ENCODE data around the gene BEAN1. TPM values are rescaled to one million over a fixed set of nuclear protein-coding genes. Genes with fewer than 3 reads are reported as not detected.

Gene BEAN1
- total RNA-seq, 1 experiment from 2014 or later: 0.61 TPM

DNA sequence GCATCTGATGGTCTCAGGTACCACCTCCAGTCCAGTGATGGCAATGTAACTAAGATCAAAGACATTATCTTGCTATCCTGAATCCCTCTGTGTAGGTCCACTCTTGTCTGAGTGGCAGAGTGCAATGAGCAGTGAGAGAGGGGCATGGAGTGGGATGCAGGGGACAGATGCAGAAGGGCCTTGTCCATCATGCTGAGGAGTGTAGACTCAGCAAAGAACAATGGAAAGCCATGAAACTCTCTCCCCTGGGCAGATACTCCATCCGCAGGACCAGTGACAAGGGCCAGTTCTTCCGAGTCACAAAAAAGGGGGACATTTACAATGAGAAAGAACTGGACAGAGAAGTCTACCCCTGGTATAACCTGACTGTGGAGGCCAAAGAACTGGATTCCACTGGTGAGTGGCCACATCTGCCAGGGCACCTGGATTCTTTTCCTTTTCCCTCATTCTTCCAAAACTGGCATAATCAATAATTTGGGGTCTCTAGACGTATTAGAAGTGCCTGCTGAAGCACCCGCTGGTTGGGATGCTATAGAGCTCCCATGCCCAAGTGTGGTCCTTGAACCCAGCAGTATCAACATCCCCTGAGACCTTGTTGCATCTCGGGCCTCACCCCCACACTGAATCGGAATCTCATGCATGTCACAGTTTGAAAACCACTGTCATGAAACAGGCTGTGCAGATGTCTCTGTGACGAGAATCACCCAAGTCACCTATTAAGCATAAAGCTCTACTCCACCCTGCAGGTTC, 31.1 kb upstream of the BEAN1 start:
- POLR2A ChIA-PET: no interaction called here
- RAD21 ChIA-PET (ENCODE audit: low non-redundant PET in 1 of 2, low total read pairs in 2 of 2, uncharacterized antibody in 2 of 2, unreplicated experiment in 2 of 2): no interaction called here
- Histone ChIP-seq H3K4me3 (replicated peaks in 1 of 2; ENCODE audit: low read depth in 1 of 2, low read length in 2 of 2) (no peak overlapping the region), H3K4me2 (ENCODE audit: low read length) (no peak overlapping the region), H3K27ac (ENCODE audit: low read depth, low read length) (no peak overlapping the region), H3K27me3 (ENCODE audit: insufficient read depth, low read length) (no peaks in the 10 kb centered on the region; the same call in 1 of the 2 replicates), H2AFZ (ENCODE audit: low read depth, low read length, poor library complexity, severe bottlenecking) (no peak overlapping the region), H4K20me1 (ENCODE audit: insufficient read depth) (no peaks in the 10 kb centered on the region), H3K79me2 (ENCODE audit: insufficient read depth, low read length) (no peaks in the 10 kb centered on the region), H3K9me3 (ENCODE audit: control insufficient read depth in 1 of 2, insufficient read depth in 1 of 2, low read depth in 1 of 2, low read length in 2 of 2) (no peaks in the 10 kb centered on the region), H3K4me1 (ENCODE audit: control insufficient read depth in 1 of 2, insufficient read depth in 2 of 2, low read length in 2 of 2) (no peaks in the 10 kb centered on the region), H3K9me2 (ENCODE audit: insufficient read depth) (no peaks in the 10 kb centered on the region), H3K36me3 (ENCODE audit: control insufficient read depth in 1 of 2, insufficient read depth in 2 of 2, low read length in 2 of 2) (no peaks in the 10 kb centered on the region), H3K9ac (ENCODE audit: low read length) (no peak overlapping the region)
- CTCF ChIA-PET: interaction anchor here (1.1 to 1.5 kb wide), 3 partner anchors 9 to 38 kb away, joined by 3 to 6 read pairs (median 3); no protein-coding TSS in a partner anchor
- TF ChIP-seq POLR2A (IDR thresholded peaks at IDR 0.05; ENCODE audit: borderline replicate concordance, extremely low read depth, insufficient read depth, insufficient read length): no peak
- TF ChIP-seq, protein P1, sequence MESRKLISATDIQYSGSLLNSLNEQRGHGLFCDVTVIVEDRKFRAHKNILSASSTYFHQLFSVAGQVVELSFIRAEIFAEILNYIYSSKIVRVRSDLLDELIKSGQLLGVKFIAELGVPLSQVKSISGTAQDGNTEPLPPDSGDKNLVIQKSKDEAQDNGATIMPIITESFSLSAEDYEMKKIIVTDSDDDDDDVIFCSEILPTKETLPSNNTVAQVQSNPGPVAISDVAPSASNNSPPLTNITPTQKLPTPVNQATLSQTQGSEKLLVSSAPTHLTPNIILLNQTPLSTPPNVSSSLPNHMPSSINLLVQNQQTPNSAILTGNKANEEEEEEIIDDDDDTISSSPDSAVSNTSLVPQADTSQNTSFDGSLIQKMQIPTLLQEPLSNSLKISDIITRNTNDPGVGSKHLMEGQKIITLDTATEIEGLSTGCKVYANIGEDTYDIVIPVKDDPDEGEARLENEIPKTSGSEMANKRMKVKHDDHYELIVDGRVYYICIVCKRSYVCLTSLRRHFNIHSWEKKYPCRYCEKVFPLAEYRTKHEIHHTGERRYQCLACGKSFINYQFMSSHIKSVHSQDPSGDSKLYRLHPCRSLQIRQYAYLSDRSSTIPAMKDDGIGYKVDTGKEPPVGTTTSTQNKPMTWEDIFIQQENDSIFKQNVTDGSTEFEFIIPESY (IDR thresholded peaks at IDR 0.05; ENCODE audit: extremely low read depth, insufficient replicate concordance, low read length): no peak
- TF ChIP-seq, protein P2, sequence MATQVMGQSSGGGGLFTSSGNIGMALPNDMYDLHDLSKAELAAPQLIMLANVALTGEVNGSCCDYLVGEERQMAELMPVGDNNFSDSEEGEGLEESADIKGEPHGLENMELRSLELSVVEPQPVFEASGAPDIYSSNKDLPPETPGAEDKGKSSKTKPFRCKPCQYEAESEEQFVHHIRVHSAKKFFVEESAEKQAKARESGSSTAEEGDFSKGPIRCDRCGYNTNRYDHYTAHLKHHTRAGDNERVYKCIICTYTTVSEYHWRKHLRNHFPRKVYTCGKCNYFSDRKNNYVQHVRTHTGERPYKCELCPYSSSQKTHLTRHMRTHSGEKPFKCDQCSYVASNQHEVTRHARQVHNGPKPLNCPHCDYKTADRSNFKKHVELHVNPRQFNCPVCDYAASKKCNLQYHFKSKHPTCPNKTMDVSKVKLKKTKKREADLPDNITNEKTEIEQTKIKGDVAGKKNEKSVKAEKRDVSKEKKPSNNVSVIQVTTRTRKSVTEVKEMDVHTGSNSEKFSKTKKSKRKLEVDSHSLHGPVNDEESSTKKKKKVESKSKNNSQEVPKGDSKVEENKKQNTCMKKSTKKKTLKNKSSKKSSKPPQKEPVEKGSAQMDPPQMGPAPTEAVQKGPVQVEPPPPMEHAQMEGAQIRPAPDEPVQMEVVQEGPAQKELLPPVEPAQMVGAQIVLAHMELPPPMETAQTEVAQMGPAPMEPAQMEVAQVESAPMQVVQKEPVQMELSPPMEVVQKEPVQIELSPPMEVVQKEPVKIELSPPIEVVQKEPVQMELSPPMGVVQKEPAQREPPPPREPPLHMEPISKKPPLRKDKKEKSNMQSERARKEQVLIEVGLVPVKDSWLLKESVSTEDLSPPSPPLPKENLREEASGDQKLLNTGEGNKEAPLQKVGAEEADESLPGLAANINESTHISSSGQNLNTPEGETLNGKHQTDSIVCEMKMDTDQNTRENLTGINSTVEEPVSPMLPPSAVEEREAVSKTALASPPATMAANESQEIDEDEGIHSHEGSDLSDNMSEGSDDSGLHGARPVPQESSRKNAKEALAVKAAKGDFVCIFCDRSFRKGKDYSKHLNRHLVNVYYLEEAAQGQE (IDR thresholded peaks at IDR 0.05; ENCODE audit: low read depth): no peak
- TF ChIP-seq, protein P3, sequence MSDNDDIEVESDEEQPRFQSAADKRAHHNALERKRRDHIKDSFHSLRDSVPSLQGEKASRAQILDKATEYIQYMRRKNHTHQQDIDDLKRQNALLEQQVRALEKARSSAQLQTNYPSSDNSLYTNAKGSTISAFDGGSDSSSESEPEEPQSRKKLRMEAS (IDR thresholded peaks at IDR 0.05): no peak
- DNase-seq (ENCODE audit: low read depth, low spot score): no peak
- ATAC-seq: no peak
- no TSS peak for BruUV-seq (replicated peaks)
- intact Hi-C loops (cut with micrococcal nuclease): no loop called here

Measured in HCT116 (cell line).